ENCODE results near the gene PMM2.
"Not testable (repeated sequence)": the region's sequence is repeated elsewhere in the genome, so short reads cannot be mapped to it uniquely, and the experiment has no call there.

PMM2 gene

DNA sequence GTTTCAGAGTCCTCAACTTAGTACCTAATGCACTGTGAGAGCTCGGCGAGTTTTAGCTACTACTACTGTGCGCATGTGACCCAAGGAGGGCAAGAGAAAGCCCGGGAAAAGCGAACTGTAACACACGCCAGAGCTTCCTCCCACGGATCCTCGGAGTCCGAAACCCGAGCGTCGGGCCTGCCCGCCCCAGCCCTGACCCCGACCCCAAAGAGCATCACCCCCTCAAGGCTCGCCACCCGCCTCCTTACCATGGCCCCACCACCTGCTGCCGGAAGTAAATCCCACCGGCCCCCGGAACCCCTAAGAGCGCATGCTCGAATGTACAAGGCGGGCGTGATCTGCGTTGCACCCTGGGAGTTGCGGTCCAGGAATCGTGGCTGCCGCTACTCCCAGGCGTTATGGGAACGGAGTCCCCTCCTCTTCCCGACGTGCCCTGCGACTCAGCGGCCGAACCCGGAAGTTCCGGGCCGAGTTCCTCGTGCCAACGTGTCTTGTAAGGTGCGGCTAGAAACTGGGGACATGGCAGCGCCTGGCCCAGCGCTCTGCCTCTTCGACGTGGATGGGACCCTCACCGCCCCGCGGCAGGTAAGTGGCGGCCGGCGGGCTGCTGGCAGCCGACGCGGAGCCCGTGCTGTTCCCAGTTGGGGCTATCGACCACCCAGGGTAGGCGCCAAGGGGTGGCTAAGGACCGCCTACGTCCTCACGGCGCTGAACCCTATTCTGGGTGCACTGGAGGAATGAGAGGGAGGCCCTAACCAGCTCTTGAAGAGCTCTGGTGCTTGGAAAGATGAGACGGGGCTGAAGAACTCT is at the start of gene PMM2, which contains the start of gene TMEM186:
Gene PMM2, plus strand, starts transcription at position 476 of the 810 bp plus-strand sequence. Its CDS starts 44 bp downstream, at position 520.
Gene TMEM186, minus strand, starts transcription at position 276 of the 810 bp plus-strand sequence. Its CDS starts 25 bp downstream, at position 251.
- peak; percentile 92 for DNase-seq (ENCODE audit: low spot score)

DNA sequence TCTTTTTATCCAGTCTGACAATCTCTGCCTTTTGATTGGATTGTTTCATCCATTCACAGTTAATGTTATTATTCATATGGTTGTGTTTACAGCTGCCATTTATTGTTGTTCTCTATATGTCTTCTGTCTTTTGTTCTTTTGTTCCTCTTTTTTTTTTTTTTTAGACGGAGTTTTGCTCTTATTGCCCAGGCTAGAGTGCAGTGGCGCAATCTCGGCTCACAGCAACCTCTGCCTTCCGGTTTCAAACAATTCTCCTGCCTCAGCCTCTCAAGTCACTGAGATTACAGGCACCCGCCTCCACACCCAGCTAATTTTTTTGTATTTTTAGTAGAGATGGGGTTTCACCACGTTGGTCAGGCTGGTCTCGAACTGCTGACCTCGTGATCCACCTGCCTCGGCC is 48.7 kb upstream of the PMM2 start:
- not testable (repeated sequence) for DNase-seq (ENCODE audit: low spot score)

DNA sequence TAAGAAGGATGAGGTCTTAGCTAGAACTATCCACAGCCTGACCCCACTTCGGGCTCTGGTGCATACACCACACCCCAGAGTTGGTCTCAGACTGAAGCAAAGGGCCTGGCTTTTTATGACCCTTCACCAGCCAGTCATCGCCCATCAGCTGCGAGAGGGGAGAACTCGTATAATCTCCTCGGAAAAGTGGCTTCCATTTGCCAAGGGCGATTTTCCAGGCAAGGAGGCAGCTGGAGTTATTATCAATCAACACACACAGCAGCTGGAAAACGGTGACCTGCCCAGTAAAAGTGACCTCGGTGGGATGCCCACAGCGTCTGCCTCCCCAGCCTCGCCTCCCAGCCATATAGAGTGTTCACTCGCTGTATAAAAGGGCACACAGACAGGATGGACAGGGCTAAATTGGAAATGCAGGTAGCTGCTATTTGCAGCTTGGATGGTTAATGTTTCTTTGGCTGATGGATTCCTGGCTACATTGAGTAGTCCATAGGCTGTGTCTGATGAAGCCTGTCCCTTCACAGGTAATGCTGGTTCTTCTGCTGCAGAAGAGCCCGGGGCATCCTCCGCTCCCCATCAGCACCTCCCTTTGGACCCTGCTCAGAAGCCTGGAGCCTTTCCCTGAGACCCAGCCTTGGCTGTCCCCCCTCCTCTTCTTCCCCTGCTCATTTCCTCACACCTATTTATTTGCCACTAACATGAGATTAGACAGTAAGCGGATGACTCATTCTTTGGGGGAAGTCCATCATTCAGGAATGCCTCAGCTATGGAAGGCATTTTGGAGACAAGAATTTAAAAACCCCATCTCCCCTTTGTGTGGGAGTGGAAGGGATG is 45.9 kb upstream of the PMM2 start:
- DNase-seq (ENCODE audit: low spot score) = no peak

DNA sequence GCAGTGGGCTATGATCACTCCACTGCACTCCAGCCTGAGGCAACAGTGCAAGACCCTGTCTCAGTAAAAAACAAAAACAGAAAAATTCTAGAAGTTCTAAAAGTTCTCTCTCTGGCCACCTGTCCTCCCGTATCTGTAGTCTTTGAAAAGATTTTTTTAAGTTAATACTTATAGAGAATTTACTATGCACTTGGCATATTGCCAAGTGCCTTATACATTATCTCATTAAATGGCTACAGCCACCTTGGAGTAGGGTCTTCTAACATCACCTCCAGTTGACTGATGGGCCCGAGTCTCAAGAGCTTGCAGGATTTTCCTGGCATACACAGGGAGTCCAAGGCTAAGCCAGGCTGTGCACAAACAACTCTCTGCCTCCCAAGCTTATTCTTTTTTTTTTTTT is 44.9 kb upstream of the PMM2 start:
- no peak for DNase-seq (ENCODE audit: low spot score)

DNA sequence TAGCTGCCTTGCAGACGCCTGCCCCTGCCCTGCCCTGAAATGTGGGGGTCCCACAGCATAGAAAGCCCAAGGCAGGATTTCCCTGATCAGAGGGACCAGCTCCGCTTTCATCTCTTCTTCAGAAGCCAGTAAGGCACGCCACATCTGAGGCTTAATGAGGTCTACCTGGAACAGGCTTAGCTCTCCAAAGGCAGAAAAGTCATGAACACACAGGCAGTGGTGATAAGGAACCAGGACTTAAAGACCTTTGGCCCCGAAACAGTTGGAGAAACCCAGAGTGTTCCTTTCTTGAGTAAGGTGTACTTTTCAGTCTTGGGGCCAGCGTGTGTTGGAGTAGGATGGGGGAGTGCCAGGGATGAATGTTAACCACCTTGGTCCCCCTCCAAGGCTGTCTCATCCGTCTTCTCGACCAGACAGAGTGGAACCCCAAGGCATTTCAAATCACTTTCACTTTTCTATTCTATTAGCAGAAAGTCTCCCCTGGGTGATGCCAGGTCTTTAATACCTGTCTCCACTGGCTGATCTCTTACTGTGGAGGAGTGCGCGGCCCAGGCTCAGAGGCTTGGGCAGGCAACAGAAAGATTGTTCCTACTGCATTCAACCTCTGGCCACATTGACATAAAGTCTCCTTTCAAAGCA is 44.1 kb upstream of the PMM2 start:
- no peak for DNase-seq (ENCODE audit: low spot score)

DNA sequence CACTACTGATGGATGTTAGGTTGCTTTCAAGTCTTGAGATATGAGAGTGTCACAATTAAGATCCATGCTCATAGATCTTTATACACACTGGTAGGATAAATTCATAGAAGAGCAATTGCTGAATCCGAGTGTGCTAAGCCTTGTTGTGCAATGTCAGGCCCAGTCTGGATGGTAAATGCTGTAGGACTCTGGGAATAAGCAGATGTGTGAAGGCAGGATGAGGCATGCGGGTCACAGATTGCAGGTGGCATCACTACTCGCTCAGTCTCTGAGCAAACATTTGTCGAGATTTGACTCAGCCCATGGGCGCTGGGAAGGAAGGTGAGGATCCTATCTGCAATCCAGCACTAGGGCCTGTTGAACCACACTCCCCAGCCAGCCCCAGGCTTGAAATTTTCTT is 40.9 kb upstream of the PMM2 start:
- no peak for DNase-seq (ENCODE audit: low spot score)

DNA sequence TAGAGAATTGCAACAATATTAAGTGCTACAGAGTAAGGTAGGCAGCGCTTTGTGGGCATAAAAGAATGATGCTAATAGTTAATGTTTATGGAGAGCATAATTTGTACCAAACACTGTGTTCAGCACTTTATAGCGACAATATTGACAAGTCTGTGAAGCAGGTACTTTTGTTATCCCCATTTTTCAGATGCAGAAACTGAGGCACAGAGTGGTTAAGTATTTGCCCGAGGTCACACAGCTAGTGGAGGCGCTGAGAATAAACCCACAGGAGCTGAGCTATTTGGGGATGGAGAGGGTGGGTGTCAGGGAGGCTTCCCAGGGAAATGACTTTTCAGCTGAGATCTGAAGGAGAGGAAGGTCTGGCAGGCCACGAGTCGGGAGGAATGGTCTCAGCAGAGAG is 39.6 kb upstream of the PMM2 start:
- DNase-seq (ENCODE audit: low spot score) = no peak

DNA sequence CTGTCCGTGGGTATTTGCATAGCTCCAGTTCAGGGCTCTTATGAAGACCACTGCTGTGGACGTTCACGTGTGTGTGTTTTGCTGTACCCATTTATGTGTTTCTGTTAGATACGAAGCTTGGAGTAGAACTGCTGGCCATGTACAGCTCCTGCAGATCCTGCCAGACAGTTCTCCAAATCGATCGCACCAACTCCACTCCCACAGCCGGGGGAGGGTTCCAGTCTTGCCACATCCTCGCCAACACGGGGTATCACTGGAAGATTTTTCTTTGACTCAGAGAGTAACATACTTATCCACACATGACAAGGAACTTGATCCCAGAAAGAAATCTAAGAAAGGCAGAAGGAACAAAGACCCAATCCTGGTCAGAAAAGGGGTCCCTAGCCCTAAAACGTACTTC is 37.6 kb upstream of the PMM2 start:
- DNase-seq (ENCODE audit: low spot score) = no peak

DNA sequence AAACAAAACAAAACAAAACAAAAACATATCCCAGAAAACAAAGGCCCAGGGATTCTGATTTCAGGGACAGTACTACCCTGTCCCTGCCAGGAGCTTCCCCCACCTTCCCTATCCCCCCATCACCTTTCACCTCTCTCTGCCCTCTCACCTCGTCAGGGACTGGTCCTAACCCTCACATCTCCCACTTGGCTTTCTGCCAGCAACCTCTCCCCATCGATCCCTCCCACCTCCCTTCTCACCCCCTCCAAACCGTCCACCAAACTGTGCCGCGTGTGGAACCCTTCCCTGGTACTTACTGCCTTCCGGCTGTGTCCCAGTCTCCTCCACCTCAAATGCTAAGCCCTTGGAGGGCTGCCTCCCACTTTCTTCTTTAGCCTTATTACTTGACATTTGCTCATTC is 36.6 kb upstream of the PMM2 start:
- DNase-seq (ENCODE audit: low spot score) = no peak

DNA sequence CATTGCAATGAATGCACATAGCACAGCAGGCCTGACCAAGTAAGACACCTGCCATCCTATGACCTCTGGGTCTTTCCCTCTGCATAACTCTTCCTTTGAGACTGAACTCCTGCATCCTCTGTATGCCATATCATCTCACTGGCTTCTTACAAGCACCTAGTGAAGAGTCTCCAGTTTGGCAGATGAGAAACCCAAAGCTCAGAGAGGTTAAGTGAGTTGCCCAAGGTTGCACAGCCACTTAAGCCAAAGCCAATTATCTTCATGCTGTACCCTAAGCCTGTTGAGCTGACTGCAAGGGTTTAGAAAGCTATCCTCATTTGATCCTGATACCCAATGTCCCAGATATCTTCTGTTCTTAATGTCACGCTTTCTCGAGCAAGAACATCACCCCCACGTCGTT is 35.4 kb upstream of the PMM2 start:
- DNase-seq (ENCODE audit: low spot score) = no peak

DNA sequence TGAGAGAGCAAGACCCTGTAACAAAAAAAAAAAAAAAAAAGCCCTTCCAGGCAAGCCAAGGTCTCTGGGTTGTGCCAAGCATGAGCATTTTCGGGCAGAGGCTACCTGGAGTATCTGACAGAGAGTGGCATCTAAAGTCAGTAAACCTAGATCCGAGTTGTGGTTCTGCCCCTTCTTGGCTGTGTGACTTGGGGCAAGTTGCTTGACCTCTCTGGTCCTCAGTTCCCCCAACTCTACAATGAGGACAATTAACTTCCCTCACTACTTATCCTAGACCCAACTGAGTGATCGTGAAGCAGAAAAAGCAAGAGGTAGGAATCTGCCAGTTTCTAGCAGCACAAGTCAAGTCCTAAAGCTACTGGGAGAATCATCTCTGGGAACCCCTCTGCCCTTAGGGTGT is 34.6 kb upstream of the PMM2 start:
- no peak for DNase-seq (ENCODE audit: low spot score)

DNA sequence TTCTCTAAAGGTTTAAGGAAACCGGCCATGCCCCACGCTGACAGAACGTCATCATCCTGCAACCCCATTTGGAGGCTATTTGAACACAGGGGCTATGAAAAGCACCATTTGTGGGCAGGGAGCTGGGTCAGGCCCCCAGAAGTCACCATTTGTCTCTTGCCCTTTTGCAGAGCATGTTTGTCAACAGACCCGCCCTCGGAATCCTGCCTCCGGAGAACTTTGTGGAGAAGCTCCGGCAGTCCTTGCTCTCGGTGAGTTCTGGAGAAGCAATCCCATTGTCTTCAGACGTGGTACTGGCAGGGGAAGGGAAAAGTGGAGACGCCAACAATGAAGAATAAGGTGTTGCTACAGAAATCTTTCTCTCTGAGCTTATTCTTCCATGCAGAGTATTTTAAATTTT is 33.7 kb upstream of the PMM2 start:
- DNase-seq (ENCODE audit: low spot score) = no peak

DNA sequence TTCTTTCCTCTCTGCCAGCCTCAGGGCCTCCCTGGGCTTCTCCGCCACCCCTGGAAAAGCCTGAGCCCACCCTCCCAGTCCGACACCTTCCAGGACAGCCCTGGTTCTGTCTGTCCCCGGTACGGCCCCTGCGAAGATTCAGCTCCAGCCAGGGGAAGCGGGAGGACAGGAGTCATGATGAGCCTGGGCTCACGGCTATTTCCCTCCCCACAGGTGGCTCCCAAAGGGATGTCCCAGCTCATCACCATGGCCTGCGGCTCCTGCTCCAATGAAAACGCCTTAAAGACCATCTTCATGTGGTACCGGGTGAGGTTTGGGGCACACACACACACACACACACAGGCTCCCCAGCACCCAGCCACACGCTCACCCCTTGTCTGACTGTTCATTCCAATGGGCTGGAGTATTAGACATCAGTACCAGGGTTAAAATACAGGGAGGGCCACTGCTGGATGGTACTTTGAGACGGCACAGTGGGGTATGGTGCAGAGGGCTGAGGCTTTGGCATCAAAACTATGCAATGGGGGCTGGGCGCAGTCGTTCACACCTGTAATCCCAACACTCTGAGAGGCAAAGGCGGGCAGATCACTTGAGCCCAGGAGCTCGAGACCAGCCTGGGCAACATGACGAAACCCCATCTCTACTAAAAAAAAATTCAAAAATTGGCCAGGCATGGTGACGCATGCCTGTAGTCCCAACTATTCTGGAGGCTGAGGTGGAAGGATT is 33.0 kb upstream of the PMM2 start:
- no peak for DNase-seq (ENCODE audit: low spot score)

DNA sequence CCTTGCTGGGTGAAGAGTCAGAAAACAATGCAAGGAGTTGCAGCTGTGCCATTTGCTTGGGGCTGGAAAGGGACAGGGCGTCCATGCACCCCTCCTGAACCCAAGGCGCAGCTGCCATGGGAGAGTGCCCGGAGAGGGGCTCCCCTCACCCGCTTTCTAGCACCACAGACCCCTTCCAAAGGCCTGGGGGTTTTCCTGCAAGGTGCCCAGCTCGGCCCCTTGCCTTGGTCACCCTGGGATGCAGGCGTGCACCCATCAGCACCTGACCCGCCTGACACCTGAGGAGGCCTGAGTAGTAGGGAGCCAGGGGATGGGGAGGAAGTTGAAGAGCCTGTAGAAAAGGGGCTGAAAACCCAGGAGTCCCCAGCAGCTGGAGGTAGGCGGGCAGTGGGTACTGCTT is 30.5 kb upstream of the PMM2 start:
- no peak for DNase-seq (ENCODE audit: low spot score)

DNA sequence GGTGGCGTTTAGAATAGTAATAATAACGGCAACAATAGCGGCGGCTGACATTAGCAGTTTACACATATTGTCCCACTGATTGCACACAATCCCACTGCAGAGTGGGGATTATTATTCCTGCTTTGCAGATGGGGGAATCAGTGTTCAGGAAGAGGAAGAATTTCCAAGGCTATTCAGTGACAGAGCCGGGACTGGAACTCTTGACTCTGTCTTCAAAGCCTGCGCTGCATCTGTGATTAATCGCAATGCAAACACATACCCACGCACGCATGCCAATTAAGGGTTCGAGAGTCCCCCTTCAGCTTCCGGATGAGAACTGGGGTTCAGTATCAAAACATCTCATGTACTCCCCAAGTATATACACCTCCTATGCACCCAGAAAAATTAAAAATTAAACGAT is 29.4 kb upstream of the PMM2 start:
- no peak for DNase-seq (ENCODE audit: low spot score)

DNA sequence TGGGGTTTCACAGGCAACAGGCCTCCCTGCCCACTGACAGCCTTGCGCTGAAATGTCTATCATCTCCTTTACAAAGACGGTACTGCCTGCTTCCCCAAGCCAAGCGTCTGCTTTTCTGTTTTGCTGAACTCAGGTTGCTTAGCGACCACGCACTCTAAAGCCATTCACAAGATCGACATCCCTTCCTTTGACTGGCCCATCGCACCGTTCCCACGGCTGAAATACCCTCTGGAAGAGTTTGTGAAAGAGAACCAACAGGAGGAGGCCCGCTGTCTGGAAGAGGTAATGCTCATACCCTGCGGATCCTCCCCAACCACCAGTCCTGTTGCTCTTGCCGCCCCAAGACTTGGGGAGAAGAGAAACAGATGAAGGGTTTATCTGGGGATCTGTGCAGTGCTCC is 28.9 kb upstream of the PMM2 start:
- no peak for DNase-seq (ENCODE audit: low spot score)

DNA sequence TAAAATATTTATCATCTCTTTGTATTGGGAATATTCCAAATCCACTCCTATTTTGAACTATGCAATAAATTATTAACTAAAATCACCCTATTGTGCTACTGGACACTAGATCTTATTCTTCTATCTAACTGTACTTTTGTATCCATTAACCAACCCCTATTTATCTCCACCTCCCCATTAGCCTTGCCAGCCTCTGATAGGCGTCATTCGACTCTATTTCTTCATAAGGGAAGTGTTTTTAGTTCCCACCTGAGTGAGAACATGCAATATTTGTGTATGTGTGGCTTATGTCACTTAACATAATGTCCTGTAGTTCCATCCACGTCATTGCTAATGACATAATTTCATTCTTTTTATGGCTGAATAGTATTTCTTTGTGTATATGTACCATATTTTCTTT is 24.1 kb upstream of the PMM2 start:
- no peak for DNase-seq (ENCODE audit: low spot score)

DNA sequence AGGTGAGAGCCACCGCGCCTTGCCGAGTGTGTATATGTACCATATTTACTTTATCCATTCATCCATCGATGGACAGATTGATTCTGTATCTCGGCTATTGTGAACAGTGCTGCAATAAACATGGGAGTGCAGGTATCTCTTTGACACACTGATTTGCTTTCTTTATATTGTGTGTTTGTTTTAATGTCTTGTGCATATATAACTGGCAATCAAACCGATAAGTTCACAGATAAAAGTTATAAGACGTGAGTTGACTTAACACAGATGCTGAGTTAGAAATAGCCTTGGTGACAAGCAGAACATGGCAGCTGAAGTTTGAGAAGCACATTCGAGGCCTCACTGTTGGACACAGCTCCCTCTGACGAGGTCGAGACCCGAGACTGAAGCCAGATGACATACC is 23.4 kb upstream of the PMM2 start:
- DNase-seq (ENCODE audit: low spot score) = no peak

DNA sequence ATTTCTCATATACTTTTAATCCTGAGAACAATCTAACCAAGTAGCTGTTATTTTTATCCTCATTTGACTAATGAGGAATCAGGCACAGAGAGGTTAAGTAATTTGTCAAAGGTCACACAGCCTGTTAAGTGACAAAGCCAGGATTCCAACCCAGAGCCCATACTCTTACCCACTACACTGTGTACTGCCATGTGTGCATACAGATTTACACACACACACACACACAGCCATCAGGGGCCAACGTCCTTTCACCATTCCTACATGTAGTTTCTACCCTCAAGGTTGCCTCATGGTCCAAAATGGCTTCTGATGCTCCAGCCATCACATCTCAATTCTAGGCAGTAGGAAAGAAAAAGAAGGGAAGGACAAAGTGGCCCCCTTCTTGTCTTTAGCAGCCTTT is 22.3 kb upstream of the PMM2 start:
- no peak for DNase-seq (ENCODE audit: low spot score)

DNA sequence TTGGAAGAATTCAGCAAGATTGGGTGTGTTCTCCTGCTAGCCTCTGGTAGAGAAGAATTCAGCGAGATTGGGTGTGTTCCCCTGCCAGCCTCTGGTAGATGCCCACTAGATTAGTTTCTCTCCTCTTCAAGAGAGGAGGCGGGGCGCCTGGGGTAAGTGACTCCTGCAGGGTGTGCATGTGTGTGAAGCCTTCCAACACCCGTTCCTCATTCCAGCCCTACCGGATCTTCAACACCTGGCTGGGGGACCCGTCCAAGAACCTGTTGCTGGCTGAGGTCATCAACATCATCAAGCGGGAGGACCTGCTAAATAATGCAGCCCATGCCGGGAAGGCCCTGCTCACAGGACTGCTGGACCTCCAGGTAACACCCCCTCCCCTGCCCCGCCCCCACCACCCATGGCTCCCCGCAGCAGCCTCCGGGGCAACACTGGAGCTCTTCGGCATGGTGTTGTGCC is 21.5 kb upstream of the PMM2 start:
- DNase-seq (ENCODE audit: low spot score) = no peak

DNA sequence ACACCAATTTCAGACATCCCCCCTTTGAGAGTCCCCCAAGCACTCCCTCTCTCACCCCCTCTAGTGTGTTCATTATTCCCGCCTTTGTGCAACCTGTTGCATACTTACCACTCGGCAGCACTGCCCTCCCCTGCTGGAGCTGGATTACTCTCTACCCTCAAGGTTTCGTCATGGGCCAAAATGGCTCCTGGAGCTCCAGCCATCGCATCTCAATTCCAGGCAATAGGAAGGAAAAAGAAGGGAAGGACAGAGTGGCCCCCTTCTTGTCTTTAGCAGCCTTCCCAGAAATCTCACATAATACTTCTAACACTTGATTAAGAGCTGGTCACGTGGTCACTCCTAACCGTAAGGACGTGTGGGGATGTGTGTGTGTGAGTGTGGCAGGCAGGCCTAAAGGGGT is 20.4 kb upstream of the PMM2 start:
- DNase-seq (ENCODE audit: low spot score) = no peak

DNA sequence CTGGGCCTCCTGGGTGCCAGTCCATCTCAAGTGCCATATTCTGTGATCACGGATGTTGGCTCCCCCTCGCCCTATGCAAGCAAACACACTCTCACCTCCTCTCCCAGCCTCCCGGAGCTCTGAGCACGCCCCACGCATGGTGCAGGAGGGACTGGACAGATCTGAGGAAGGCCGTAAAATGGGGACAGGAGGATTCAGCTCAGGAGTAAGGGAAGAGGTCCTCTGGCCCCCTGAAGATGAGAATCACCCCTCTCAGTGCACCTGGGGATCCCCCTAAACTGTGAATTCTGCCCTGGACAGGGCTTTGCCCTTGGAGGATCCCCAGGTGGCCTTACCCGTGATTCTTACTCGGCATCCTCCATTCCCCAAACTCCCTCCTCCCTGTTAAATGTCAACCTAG is 15.8 kb upstream of the PMM2 start:
- DNase-seq (ENCODE audit: low spot score) = no peak
